Endothelial cell of umbilical vein (primary cell): Measurements from ENCODE around the gene PDLIM5. TPM values are rescaled to one million over a fixed set of nuclear protein-coding genes. Genes with fewer than 3 reads are reported as not detected.

Experiments used
- BruUV-seq: library from RNA; stranded (reverse); fragments of 400-500 nt; replicated peaks from 2 replicates; lab custom pipeline; 2021; lab: Mats Ljungman, UMichigan
- CTCF ChIA-PET: fragments of 300-600, 350-600 bp; sonication (Branson Sonifier 250); formaldehyde crosslinking; loops from one replicate; lab custom pipeline; 2021; ENCODE audit warnings: antibody characterized with exemption, inconsistent platforms; lab: Charles Lee
- POLR2A ChIA-PET: fragments of 300-600, 350-600 bp; sonication (Branson Sonifier 250); formaldehyde crosslinking; loops from one replicate; lab custom pipeline; 2021; ENCODE audit warnings: antibody characterized with exemption, inconsistent platforms; lab: Charles Lee
- DNase-seq: peaks from one replicate; pipeline ENCODE4 v3.0.0-alpha.2; 2011; ENCODE audit warnings: low read depth, low spot score
- FAIRE-seq: peaks from 2 replicates; lab custom pipeline; 2011; peaks lifted over from hg19 to GRCh38; lab: Jason Lieb, UNC
- H2AFZ ChIP-seq: 2 replicates; pipeline ENCODE4 v1.6.0; 2012; ENCODE audit warnings: low read depth, low read length, control low read depth, inconsistent platforms
- H3K27ac ChIP-seq: 2 replicates; pipeline ENCODE4 v1.5.1; 2011; ENCODE audit warnings: low read depth, mild to moderate bottlenecking, control low read depth, low read length, moderate library complexity; ENCODE audit not compliant: insufficient read depth
- H3K27me3 ChIP-seq, 2 experiments: 2 replicates each; pipeline versions ENCODE4 v1.6.0 to v1.6.1; 2011; ENCODE audit warnings: low read length in 2 of 2, mixed read lengths in 1 of 2; ENCODE audit not compliant: control insufficient read depth in 2 of 2, insufficient read depth in 2 of 2
- H3K36me3 ChIP-seq, 2 experiments: 2 replicates in 1 of 2; 3 replicates in 1 of 2; pipeline ENCODE4 v1.5.1; 2011; ENCODE audit warnings: low read length in 2 of 2, mild to moderate bottlenecking in 1 of 2, moderate library complexity in 1 of 2; ENCODE audit not compliant: control insufficient read depth in 2 of 2, insufficient read depth in 2 of 2; ENCODE audit errors: extremely low read depth in 1 of 2
- H3K4me1 ChIP-seq: 3 replicates; pipeline ENCODE4 v1.5.1; 2011; ENCODE audit warnings: mild to moderate bottlenecking, low read length; ENCODE audit not compliant: control insufficient read depth, insufficient read depth; ENCODE audit errors: extremely low read depth
- H3K4me2 ChIP-seq: 2 replicates; pipeline ENCODE4 v1.6.1; 2011; ENCODE audit warnings: low read length, control low read depth, mixed read lengths; ENCODE audit not compliant: insufficient read depth
- H3K4me3 ChIP-seq, 3 experiments: fragments of 200-600 bp in 1 of 3; sonication (generic), shearing (Covaris generic) in 1 of 3; replicated peaks in 1 of 3; 2 replicates each; pipeline ENCODE4 v1.5.1; 2011 to 2016; ENCODE audit warnings: control low read depth in 3 of 3, low read length in 3 of 3, mild to moderate bottlenecking in 2 of 3, inconsistent platforms in 1 of 3, low read depth in 1 of 3, moderate library complexity in 1 of 3; ENCODE audit not compliant: insufficient read depth in 1 of 3
- H3K79me2 ChIP-seq: 2 replicates; pipeline ENCODE4 v1.6.0; 2012; ENCODE audit warnings: low read length, inconsistent platforms; ENCODE audit not compliant: control insufficient read depth, insufficient read depth
- H3K9ac ChIP-seq: replicated peaks from 2 replicates; pipeline ENCODE3; 2011; ENCODE audit warnings: low read length, control low read depth; ENCODE audit not compliant: insufficient read depth; ENCODE audit errors: extremely low read depth
- H3K9me1 ChIP-seq: replicated peaks from 3 replicates; pipeline ENCODE4 v1.6.0; 2011; ENCODE audit warnings: mild to moderate bottlenecking, low read length; ENCODE audit not compliant: control insufficient read depth, insufficient read depth; ENCODE audit errors: extremely low read depth
- H3K9me3 ChIP-seq: replicated peaks from 2 replicates; pipeline ENCODE4 v1.5.1; 2012; ENCODE audit warnings: low read length, inconsistent platforms; ENCODE audit not compliant: control insufficient read depth, insufficient read depth
- H4K20me1 ChIP-seq: replicated peaks from 2 replicates; pipeline ENCODE3; 2011; ENCODE audit warnings: mild to moderate bottlenecking, low read length; ENCODE audit not compliant: control insufficient read depth, insufficient read depth; ENCODE audit errors: extremely low read depth
- EZH2 ChIP-seq: IDR thresholded peaks from 2 replicates; pipeline ENCODE4 v1.6.1; 2012; ENCODE audit warnings: borderline replicate concordance, low read depth, mild to moderate bottlenecking, moderate library complexity, low read length, inconsistent platforms; ENCODE audit not compliant: severe bottlenecking
- FOS ChIP-seq: IDR thresholded peaks from 2 replicates; pipeline ENCODE4 v1.6.1; 2011; ENCODE audit warnings: mild to moderate bottlenecking, low read length, moderate library complexity, borderline replicate concordance; ENCODE audit not compliant: insufficient read depth
- GATA2 ChIP-seq: IDR thresholded peaks from 2 replicates; pipeline ENCODE4 v1.7.0; 2011; ENCODE audit warnings: low read depth, mild to moderate bottlenecking, moderate library complexity, mixed read lengths, low read length; ENCODE audit not compliant: insufficient read length, insufficient read depth
- JUN ChIP-seq: IDR thresholded peaks from 2 replicates; pipeline ENCODE4 v1.6.1; 2011; ENCODE audit warnings: borderline replicate concordance, low read depth; ENCODE audit not compliant: insufficient read length, insufficient read depth
- MYC ChIP-seq: IDR thresholded peaks from one replicate; pipeline ENCODE4 v1.6.1; 2011; ENCODE audit warnings: mild to moderate bottlenecking, low read depth, low read length
- POLR2A ChIP-seq: IDR thresholded peaks from 2 replicates; pipeline ENCODE4 v1.6.1; 2012; ENCODE audit warnings: low read depth, mild to moderate bottlenecking, control low read depth, low read length
- POLR2AphosphoS5 ChIP-seq: IDR thresholded peaks from 2 replicates; pipeline ENCODE4 v1.6.1; 2012; ENCODE audit warnings: low read depth, mild to moderate bottlenecking, control low read depth, low read length, moderate library complexity; ENCODE audit not compliant: insufficient read depth
- dilution Hi-C: fragments of 300-500 bp; cut with MboI; formaldehyde crosslinking; loops from one replicate; pipeline ENCODE4 v1.15.0; 2019; ENCODE audit warnings: low sequenced_read_pairs; ENCODE audit not compliant: extremely low pct_ligation_motif_present
- intact Hi-C: fragments of 100-400 bp; cut with micrococcal nuclease; formaldehyde crosslinking; loops from one replicate; pipeline ENCODE4 v1.10.0; 2022
- polyA plus RNA-seq, 4 experiments: library from polyadenylated mRNA; depleted of rRNA in 3 of 4; stranded (reverse) in 3 of 4; unstranded in 1 of 4; fragments of >200 nt; gene quantifications; 2 replicates each; pipeline versions ENCODE4 v1.2.1 to v1.2.3, GENCODE V29; 2011 to 2012; ENCODE audit warnings: missing spikeins in 1 of 4
- total RNA-seq: library from RNA; stranded (reverse); gene quantifications from 2 replicates; pipeline ENCODE4 v1.2.3, GENCODE V29; 2021
- TF ChIP-seq, protein P1 (sequence below): IDR thresholded peaks from 2 replicates; pipeline ENCODE4 v1.6.1; 2011; ENCODE audit not compliant: insufficient read depth, insufficient read length
- TF ChIP-seq, protein P2 (sequence below), 2 donors: IDR thresholded peaks; 1 replicate in 1 of 2; 2 replicates in 1 of 2; pipeline ENCODE4 v1.5.1; 2011; ENCODE audit warnings: low read length in 2 of 2, mild to moderate bottlenecking in 2 of 2, moderate library complexity in 2 of 2, control low read depth in 1 of 2, inconsistent platforms in 1 of 2, low read depth in 1 of 2; ENCODE audit not compliant: insufficient read depth in 1 of 2; ENCODE audit errors: extremely low read depth in 1 of 2

Gene PDLIM5
- total and polyA plus RNA-seq, 2 donors (not counting 3 experiments of a cell fraction or from before 2014, with no cell fraction given), result 243 to 310 TPM

DNA sequence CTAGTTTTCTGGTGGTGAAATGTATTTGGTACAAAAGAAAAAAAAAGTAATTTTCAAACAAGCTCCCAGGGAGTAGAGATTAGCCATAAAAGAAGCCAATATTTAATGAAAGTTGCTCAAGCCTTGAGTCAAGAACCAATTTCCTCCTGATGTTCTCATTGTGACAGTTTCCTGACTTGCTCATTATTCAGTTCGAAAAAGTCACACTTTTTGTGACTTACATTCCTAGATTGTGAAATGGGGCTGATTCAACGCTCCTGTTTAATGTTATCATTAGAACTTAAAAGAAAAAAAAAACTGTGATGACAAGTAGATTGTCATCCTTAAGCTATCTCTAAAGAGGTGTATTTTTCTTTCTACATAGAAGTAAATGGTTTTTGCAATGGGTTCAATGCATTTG is 183.4 kb downstream of the PDLIM5 start:
- Histone ChIP-seq H3K9me1 (no peaks in the 10 kb centered on the region), H3K27me3 (no peaks in the 10 kb centered on the region), H3K4me3 (no peak overlapping the region), H3K79me2 (peaks cover 21% of the 10 kb centered on the region), H3K4me1 (peaks cover 12% of the 10 kb centered on the region), H3K9me3 (no peaks in the 10 kb centered on the region), H2AFZ (no peak overlapping the region), H3K4me2 (no peak overlapping the region), H3K27ac (no peak overlapping the region), H3K36me3 (peaks cover 4 to 5% of the 10 kb centered on the region in 2 experiments), H4K20me1 (no peaks in the 10 kb centered on the region), H3K9ac (no peak overlapping the region)
- no peak for DNase-seq
- intact Hi-C loops, result no loop called here
- dilution Hi-C loops, result no loop called here
- no peak for FAIRE-seq
- CTCF ChIA-PET, result interaction anchor here (0.7 kb wide), 1 partner anchor 488 kb away, joined by 3 read pairs; no protein-coding TSS in a partner anchor
- TF ChIP-seq POLR2AphosphoS5 (no peak), FOS (no peak), GATA2 (no peak), JUN (no peak), POLR2A (no peak), MYC (no peak), EZH2 (no peak)
- TF ChIP-seq, protein P1, sequence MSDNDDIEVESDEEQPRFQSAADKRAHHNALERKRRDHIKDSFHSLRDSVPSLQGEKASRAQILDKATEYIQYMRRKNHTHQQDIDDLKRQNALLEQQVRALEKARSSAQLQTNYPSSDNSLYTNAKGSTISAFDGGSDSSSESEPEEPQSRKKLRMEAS, result no peak
- TF ChIP-seq, protein P2, sequence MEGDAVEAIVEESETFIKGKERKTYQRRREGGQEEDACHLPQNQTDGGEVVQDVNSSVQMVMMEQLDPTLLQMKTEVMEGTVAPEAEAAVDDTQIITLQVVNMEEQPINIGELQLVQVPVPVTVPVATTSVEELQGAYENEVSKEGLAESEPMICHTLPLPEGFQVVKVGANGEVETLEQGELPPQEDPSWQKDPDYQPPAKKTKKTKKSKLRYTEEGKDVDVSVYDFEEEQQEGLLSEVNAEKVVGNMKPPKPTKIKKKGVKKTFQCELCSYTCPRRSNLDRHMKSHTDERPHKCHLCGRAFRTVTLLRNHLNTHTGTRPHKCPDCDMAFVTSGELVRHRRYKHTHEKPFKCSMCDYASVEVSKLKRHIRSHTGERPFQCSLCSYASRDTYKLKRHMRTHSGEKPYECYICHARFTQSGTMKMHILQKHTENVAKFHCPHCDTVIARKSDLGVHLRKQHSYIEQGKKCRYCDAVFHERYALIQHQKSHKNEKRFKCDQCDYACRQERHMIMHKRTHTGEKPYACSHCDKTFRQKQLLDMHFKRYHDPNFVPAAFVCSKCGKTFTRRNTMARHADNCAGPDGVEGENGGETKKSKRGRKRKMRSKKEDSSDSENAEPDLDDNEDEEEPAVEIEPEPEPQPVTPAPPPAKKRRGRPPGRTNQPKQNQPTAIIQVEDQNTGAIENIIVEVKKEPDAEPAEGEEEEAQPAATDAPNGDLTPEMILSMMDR (IDR thresholded peaks at IDR 0.05; ENCODE audit: extremely low read depth in 1 of 2, insufficient read depth in 1 of 2, low read depth in 1 of 2, low read length in 2 of 2), result no peak
- BruUV-seq, result no TSS peak
- POLR2A ChIA-PET, result no interaction called here
